GM21526 (cell line): ENCODE results near the gene ANKFN1.

Experiments
- ATAC-seq: cut with Tn5 transposase; IDR thresholded peaks from one replicate; pipeline ENCODE4 v1.9.1; 2021; ENCODE audit warnings: moderate library complexity; ENCODE audit not compliant: unreplicated experiment, low FRiP score

Gene ANKFN1

GRCh38 chr17:56543280-56543679, 390.0 kb downstream of the ANKFN1 start:
- ATAC-seq: no peak

- no peak for ATAC-seq
Observed at GRCh38 chr17:56545106-56545505, 391.8 kb downstream of the ANKFN1 start.

- no peak for ATAC-seq
Observed at GRCh38 chr17:56545930-56546329, 392.7 kb downstream of the ANKFN1 start.

DNA sequence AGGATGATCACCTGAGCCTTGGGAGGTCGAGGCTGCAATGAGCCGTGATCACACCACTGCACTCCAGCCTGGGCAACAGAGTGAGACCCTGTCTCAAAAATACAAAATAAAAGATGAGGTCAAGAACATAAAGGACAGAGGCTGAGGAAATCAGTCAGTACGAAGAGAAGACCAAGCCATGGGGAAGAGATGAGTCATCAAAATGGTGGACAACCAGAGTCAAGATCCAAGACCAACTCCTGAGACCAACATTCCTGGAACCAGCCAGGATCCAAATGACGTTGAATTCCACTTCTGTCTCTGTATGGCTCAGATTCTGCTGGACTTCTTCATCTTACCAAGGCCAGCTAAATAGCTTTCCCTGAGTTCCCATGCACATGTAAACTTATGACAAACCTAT, 395.4 kb downstream of the ANKFN1 start:
- no peak for ATAC-seq

DNA sequence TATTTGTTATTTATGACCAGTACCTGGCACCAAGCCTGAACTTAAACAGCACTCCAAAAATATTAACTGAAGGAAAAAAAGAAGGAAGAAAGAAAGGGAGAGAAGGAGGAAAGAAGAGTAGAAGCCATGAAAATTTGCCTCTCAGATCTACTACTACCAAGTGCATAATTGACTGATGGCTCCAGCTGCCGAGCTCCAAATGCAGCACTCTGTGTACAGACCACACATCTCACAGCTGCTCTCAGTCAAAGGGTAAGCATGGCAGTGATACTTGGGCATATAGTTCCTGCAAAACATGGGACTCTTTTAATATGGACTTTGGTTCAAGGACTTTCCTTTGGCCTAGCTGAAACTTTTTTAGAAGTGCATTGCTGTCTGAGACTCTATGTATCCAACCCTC, 396.2 kb downstream of the ANKFN1 start:
- ATAC-seq: no peak

GRCh38 chr17:56557682-56558081, 404.4 kb downstream of the ANKFN1 start:
- ATAC-seq: no peak

- no peak for ATAC-seq
Observed at GRCh38 chr17:56558088-56558487, 404.8 kb downstream of the ANKFN1 start.
